HG03280 (cell line): ENCODE data around the gene FBXW11.

Experiments used
- ATAC-seq: cut with Tn5 transposase; IDR thresholded peaks from one replicate; pipeline ENCODE4 v1.9.1; 2021; ENCODE audit warnings: mild to moderate bottlenecking, moderate library complexity; ENCODE audit not compliant: unreplicated experiment

FBXW11 gene

GRCh38 chr5:171846323-171846722 lies 160.1 kb downstream of the FBXW11 start:
- no peak for ATAC-seq

DNA sequence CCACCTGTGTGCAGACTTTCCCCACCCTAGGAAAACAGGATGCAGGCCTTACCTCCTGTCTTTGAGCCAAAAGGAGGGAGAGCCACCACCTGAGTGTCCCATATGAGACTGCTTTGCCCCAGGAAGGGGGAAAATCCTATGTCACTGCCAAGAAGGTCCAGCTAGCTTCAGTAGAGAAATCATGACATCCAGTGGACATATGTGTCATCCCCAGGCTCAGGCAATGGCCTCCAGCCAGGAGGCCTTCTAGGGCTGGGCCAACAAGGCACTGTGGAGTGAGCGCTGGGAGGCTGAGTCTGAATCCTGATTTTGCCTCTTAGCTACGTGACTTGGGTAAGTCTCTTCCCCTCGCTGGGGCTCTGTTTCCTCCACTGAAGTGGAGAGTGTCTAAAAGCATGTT lies 160.6 kb downstream of the FBXW11 start:
- ATAC-seq = no peak

GRCh38 chr5:171845040-171845630 lies 161.3 kb downstream of the FBXW11 start:
- no peak for ATAC-seq

GRCh38 chr5:171842777-171843328 lies 163.6 kb downstream of the FBXW11 start:
- ATAC-seq = no peak

DNA sequence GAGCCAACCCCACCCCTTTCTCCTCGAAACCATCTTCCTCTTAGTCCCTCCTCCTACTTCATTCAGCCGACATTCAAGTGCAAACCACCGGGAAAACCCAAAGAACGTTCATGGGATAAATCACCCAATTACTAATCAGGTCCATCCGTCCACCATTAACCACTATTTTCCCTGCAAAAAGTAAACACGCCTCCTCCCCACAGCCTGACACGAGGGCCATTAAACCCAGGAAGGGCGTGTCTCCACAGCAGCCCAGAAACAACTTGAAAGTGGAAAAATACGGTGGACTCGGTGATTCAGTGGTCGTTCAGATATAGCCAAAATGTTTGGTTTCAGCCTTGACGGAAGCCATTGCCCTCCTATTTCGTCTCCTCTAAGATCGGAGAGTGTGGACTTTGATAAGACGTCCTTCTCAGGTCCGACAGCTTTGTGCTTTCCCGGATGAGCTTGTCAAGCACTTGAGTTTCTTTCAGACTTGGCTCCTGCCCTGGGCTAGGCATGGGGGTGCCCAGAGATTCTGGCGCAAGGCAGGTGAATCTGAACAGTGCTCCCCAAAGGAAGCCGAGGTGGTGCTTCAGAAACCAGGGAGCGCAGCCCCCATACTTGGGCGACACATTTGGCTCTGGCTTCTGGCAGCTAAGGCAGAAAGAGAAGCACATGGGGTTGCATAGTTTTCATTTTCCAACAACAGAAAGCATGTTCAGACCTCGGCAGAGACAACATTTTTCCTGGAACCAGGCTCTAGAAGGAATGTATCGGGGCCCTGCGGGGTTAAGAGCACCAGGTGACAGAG lies 164.3 kb downstream of the FBXW11 start:
- no peak for ATAC-seq

DNA sequence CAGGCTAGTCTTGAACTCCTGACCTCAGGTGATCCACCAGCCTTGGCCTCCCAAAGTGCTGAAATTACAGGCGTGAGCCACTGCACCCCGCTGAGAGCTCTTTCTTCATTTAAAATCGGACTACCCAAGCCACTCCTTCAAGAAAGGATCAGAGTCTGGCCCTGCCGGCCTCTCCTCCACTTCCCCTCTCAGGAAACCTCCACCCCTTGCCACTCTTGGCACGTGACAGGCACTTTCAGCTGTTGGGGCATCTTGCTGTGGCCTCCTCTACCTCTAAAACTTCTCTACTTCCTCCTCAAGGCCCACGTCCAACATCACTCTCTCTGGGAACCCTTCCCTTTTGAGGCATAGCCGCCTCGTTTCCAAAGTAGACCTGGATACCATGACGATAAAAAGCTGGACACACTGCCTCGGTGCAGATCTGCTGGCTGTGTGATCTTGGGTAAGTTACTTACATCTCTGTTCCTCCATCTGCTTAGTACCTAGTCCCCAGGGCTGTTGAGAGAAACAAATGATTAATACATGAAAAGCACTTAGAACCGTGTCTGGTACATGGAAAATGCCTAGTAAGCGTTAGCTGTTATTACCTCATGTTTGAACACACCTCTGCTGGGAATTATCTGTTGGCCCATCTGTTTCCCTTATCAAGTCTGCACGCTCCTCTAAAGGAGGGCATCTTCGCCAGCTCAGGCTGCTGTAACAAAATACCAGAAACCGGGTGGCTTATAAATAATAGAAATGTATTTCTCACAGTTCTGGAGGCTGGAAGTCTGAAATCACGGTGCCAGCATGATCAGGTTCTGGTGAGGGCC lies 165.5 kb downstream of the FBXW11 start:
- ATAC-seq = no peak

GRCh38 chr5:171840066-171840465 lies 166.4 kb downstream of the FBXW11 start:
- ATAC-seq = no peak

- ATAC-seq = no peak
These were observed 167.3 kb downstream of the FBXW11 start for GRCh38 chr5:171839112-171839511.

DNA sequence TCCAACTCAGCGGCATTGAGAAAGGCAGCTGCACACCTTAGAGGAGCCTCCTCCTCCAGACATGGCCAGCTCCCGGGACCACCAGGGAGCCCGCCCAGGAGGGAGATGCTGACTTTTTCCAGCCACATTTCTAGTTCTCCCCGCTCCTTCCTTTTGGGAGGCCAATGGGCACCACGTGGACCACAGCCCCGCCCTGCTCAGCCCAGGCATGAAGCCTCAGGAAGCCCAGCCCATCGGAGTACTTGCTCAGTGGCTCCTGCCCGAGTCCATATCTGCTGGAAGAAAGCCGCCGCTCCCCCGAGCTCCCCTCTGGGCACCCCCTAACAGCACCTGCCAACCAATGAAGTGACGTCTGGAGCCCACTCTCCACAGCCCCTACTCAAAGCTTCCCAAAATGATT lies 168.4 kb downstream of the FBXW11 start:
- ATAC-seq = no peak

GRCh38 chr5:171837522-171837921 lies 168.9 kb downstream of the FBXW11 start:
- no peak for ATAC-seq

DNA sequence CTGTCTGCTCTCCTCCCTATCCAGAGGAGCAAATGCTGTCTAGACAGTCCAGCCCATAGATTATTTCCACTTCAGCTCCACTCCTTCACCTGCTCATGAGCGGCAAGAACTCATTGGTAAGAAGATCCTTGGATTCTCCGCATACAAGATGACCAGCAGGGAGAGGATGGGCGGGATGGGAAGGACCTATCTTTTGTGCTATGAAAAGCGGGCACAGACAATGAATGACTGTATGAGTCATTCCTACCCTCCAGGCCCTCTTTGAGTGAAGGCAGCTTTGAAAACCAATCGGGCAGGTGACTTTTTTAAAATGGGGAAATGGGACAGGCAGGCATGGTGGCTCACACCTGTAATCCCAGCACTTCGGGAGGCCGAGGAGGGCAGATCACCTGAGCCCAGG lies 171.4 kb downstream of the FBXW11 start:
- no peak for ATAC-seq

GRCh38 chr5:171834461-171834860 lies 172.0 kb downstream of the FBXW11 start:
- ATAC-seq = no peak

DNA sequence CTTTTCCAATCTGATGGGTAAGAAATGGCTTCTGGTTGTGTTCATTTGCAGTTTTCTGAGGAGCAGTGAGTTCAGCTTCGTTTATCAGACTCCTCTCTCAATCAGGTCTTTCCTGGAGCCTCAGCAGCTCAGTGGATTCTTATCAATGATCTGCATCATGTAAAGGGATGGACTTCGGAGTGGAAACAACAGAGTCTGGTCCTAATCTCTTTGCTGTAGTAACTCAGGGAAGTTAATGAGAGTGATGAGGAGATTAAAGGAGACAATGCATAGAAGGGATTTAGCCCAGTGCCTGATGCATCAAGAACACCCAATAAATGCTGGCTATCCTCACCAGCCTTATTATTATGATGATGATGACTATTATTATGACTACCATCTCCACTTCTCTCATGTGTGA lies 173.7 kb downstream of the FBXW11 start:
- ATAC-seq = no peak

DNA sequence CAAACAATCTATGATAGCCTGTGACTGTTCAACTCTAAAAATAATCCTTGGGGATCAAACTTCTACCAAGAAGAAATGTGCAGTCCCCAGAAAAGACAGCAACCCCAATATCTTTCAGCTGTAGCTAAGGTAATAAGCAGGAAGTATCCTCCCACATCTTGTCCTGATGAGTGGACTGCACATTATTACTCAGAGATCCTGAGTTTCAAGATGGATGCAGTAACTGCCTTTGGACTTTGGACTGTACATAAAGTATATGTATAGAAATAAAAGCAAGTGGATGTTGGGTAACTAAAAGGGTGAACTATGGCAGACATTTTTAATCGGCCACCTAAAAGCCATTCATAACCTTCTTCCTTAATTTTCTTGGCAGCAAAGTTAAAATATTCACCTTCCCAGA lies 175.8 kb downstream of the FBXW11 start:
- no peak for ATAC-seq

GRCh38 chr5:171827162-171827561 lies 179.3 kb downstream of the FBXW11 start:
- no peak for ATAC-seq

DNA sequence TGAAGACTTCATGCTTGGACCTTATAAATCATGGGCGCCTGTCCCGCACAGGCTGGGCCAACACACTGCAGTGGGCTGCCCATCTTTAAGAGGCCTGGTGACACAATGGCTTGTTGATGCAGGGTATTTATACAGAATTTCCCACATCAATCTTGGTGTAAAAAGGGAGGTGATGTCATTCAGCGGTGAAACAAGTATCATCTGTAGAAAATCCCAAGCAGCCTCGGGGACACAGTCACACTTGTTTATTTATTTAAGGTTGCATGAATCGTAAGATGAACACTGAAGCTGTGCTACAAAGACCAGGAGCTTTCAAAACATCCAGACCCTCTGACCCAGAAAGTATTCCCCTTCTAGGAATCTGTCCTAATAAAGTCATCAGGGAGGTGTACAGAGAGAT lies 180.3 kb downstream of the FBXW11 start:
- no peak for ATAC-seq

GRCh38 chr5:171825051-171825450 lies 181.4 kb downstream of the FBXW11 start:
- ATAC-seq = no peak

GRCh38 chr5:171823269-171823668 lies 183.2 kb downstream of the FBXW11 start:
- ATAC-seq = no peak

DNA sequence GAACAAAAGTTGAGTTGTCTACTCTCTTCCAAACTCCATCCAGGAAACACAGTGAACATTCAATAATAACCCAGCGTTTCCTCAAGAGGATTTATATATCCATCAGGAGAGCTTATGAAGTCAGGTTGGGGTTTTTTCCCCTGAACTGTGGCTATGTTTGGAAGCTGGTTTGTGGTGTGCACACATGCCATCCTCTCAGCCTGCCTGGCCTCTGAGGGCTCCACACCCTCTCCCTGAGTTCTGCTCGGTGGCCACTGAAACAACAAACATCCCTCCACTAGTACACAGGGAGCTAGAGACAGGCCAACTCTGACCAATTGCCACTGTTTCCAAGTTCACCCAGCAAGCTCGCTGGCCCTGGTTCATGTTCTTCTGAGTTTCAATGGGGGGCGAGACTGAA lies 185.2 kb downstream of the FBXW11 start:
- no peak for ATAC-seq

DNA sequence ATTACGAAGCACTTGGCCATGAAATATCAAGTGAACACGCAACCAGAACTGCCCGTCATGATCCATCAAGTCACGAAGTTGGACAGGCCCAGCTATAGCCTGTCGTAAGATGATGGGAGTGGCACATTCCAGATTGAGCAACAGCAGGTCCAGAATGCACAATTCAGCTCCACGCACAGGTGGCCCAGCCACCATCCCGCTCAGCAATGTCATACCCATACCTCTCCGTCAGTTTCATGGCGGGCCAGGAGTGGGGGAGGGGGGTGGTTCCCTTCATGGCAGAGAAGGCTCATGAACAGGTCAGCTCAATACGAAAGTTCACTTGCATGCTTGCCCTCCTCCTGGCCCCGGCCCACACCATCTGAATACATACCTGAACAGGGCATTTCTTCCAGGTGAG lies 185.9 kb downstream of the FBXW11 start:
- no peak for ATAC-seq

- ATAC-seq = no peak
These were observed 189.8 kb downstream of the FBXW11 start for GRCh38 chr5:171816666-171817065.
